Activated CD8-positive, alpha-beta memory T cell treated with anti-CD3 and anti-CD28 coated beads for 1 hour (primary cell): ENCODE results near the gene ZNF33B.
"Not testable (repeated sequence)": the region's sequence is repeated elsewhere in the genome, so short reads cannot be mapped to it uniquely, and the experiment has no call there.

Source experiments
- DNase-seq, 2 donors: peaks; one replicate each; pipeline ENCODE4 v3.0.0-alpha.2; 2020; ENCODE audit warnings: low read depth in 1 of 2; ENCODE audit errors: extremely low read depth in 1 of 2

Gene ZNF33B

GRCh38 chr10:42618424-42618823 lies 19.9 kb downstream of the ZNF33B start:
- DNase-seq: no peak

GRCh38 chr10:42615419-42615818 lies 23.0 kb downstream of the ZNF33B start:
- DNase-seq: no peak

- DNase-seq: no peak
Measured at GRCh38 chr10:42609872-42610271, 28.5 kb downstream of the ZNF33B start.

GRCh38 chr10:42598249-42598873 lies 40.0 kb downstream of the ZNF33B start:
- DNase-seq: no peak

GRCh38 chr10:42596196-42596595 lies 42.2 kb downstream of the ZNF33B start:
- no peak for DNase-seq

GRCh38 chr10:42594246-42594650 lies 44.1 kb downstream of the ZNF33B start:
- no peak for DNase-seq

- no peak for DNase-seq
Measured at GRCh38 chr10:42593284-42593683, 45.1 kb downstream of the ZNF33B start.

- no peak for DNase-seq
Measured at GRCh38 chr10:42583828-42584227, 54.5 kb downstream of the ZNF33B start.

- no peak for DNase-seq
Measured at GRCh38 chr10:42578019-42578418, 60.4 kb downstream of the ZNF33B start.

GRCh38 chr10:42576338-42576737 lies 62.0 kb downstream of the ZNF33B start:
- DNase-seq: no peak

GRCh38 chr10:42574336-42574735 lies 64.0 kb downstream of the ZNF33B start:
- no peak for DNase-seq

- no peak for DNase-seq
Measured at GRCh38 chr10:42556931-42557330, 81.4 kb downstream of the ZNF33B start.

- DNase-seq: not testable (repeated sequence)
Measured at GRCh38 chr10:42553576-42553975, 84.8 kb downstream of the ZNF33B start.

GRCh38 chr10:42553064-42553407 lies 85.3 kb downstream of the ZNF33B start:
- DNase-seq: peak in 1 of 2 donors; percentile 8

GRCh38 chr10:42552188-42553063 lies 85.9 kb downstream of the ZNF33B start:
- DNase-seq: peak; percentile 89 to 92

GRCh38 chr10:42551582-42552187 lies 86.7 kb downstream of the ZNF33B start:
- no peak for DNase-seq

- no peak for DNase-seq
Measured at GRCh38 chr10:42549851-42550250, 88.5 kb downstream of the ZNF33B start.

- no peak for DNase-seq
Measured at GRCh38 chr10:42548254-42548653, 90.1 kb downstream of the ZNF33B start.

GRCh38 chr10:42544945-42545344 lies 93.4 kb downstream of the ZNF33B start:
- DNase-seq: no peak

GRCh38 chr10:42543840-42544372 lies 94.5 kb downstream of the ZNF33B start:
- DNase-seq: no peak
